VCaP (cell line): ENCODE measurements around the gene ERGIC2.
"Not testable (repeated sequence)": the region's sequence is repeated elsewhere in the genome, so short reads cannot be mapped to it uniquely, and the experiment has no call there.

Experiments
- H3K27ac ChIP-seq: fragments of 450-650 bp; 2 replicates; pipeline ENCODE4 v1.5.1; 2017
- CTCF ChIP-seq: fragments of 450-650 bp; conservative IDR thresholded peaks from 2 replicates; pipeline ENCODE4 v1.5.1; 2017; ENCODE audit warnings: mild to moderate bottlenecking, moderate library complexity

The ERGIC2 gene

GRCh38 chr12:29299633-29300032 is 81.3 kb downstream of the ERGIC2 start:
- H3K27ac ChIP-seq = no peak overlapping the region
- no peak for TF ChIP-seq CTCF

DNA sequence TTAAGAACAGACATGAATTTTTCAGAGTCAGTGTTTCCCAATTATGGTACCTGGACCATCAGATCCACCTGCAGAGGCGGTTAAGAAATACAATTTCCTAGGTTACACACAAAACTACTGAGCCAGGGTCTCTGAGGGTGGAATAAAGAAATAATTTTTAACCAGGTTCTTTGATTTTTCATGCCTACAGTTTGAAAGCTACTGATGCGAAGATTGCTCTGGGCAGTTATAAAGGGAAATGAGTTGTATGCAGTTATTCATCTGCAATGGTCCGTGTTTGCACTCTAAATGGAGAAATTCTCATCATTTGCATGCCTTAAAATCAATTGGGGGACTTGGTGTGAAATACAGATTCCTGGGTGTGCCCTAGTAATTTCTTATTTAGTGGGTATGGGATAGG is 89.7 kb downstream of the ERGIC2 start:
- H3K27ac ChIP-seq = no peak overlapping the region
- TF ChIP-seq CTCF = no peak

- H3K27ac ChIP-seq = not testable (repeated sequence)
Measured at GRCh38 chr12:29290475-29290874, 90.5 kb downstream of the ERGIC2 start.

DNA sequence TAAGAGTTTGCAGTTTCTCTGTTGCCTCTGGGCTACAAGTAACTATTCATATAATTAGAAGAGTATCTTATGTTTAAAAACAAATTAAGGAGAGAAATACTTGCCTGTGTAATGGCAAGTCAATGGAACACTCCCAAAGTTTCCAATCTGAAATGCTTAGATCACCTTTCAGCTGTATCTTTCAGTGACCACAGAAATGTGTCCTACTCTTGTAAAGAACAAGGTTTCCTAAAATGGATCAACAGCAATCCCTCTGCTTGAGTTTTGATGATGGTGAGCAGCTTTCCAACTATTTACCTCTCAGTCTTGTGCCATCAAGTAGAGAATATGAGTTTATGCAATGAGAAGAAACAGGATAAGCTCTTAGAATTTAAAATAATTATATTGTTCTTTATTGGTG is 92.9 kb downstream of the ERGIC2 start:
- no peak for TF ChIP-seq CTCF
- no peak overlapping the region for H3K27ac ChIP-seq

GRCh38 chr12:29287622-29288021 is 93.3 kb downstream of the ERGIC2 start:
- no peak for TF ChIP-seq CTCF
- no peak overlapping the region for H3K27ac ChIP-seq
